Activated CD8-positive, alpha-beta memory T cell treated with anti-CD3 and anti-CD28 coated beads, Interleukin-2, amount 10 ng/mL, durations not matched to agents 7 days and 5 days (primary cell): ENCODE data around the gene MBTPS2. TPM values are rescaled to one million over a fixed set of nuclear protein-coding genes. Genes with fewer than 3 reads are reported as not detected.
"Not testable (repeated sequence)": the region's sequence is repeated elsewhere in the genome, so short reads cannot be mapped to it uniquely, and the experiment has no call there.

ENCODE experiments used
- ATAC-seq: fragments of 150-1000 bp; cut with Tn5 transposase; one replicate; pipeline ENCODE4 v1.10.0; 2021; ENCODE audit warnings: moderate library complexity
- CTCF ChIA-PET: fragments of 350-600 bp; sonication (Branson Sonifier 250); formaldehyde crosslinking; loops from one replicate; lab custom pipeline; 2021; ENCODE audit warnings: antibody characterized with exemption; lab: Charles Lee
- DNase-seq: peaks from one replicate; pipeline ENCODE4 v3.0.0-alpha.2; 2020
- H3K27ac Mint-ChIP-seq: one replicate; pipeline ENCODE4 v1.8.0; 2021; ENCODE audit warnings: mild to moderate bottlenecking, mixed read lengths
- H3K27me3 Mint-ChIP-seq: one replicate; pipeline ENCODE4 v1.8.0; 2021; ENCODE audit warnings: mixed read lengths
- H3K36me3 Mint-ChIP-seq: one replicate; pipeline ENCODE4 v1.8.0; 2021; ENCODE audit warnings: mild to moderate bottlenecking, mixed read lengths
- H3K4me1 Mint-ChIP-seq: one replicate; pipeline ENCODE4 v1.8.0; 2021; ENCODE audit warnings: mixed read lengths
- H3K4me3 Mint-ChIP-seq: one replicate; pipeline ENCODE4 v1.8.0; 2021; ENCODE audit warnings: mild to moderate bottlenecking, moderate library complexity, mixed read lengths
- H3K9me3 Mint-ChIP-seq: one replicate; pipeline ENCODE4 v1.8.0; 2022; ENCODE audit warnings: low read depth, mixed read lengths
- total RNA-seq, 2 experiments: library from RNA; stranded (reverse); gene quantifications; one replicate each; pipeline ENCODE4 v1.2.3, GENCODE V29; 2021

Gene MBTPS2
- total RNA-seq = 1 to 10 TPM; 6.0 to 8.9 TPM

DNA sequence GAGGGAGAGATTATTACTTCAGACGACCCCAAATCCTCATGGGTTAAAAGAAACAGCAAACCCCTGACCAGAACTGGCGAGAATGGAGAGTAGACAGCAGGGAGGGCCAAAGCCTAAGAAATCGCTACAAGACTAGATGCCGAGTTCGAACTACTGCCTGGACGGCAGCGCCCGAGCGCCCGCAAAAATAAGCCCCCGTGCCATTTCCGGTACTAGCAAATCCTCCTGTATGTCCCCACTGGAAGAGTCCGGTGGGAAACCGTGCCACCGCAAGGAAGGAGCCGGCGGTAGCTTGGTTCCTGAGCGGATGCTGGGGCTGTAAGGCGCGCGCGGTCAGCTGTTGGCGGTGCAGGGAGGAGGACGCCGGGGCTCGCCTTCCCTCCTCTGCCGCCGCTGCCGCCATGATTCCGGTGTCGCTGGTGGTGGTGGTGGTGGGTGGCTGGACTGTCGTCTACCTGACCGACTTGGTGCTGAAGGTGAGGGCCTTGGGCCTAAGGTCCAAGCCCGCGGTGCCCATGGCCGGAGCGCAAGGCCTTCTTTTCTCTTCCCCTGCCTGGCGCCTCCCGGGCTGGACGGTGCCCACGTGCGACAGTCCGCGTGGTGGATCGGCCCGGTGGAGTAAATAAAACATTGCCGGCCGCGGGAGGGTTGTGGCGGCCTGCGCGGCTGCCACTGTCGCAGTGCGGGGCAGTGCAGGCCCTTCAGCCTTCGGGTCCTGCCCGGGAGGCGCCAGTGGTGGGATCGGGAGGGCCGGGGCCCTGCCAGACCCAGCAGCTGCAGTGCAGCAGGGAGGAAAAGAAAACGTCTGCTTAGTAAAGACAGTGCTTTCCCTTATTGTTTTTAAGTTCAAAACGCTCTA lies at the start of gene MBTPS2:
TSS of gene MBTPS2 (plus strand) at position 284 of the 859 bp plus-strand sequence. CDS start at position 402, 118 bp downstream.
- Mint-ChIP-seq H3K27me3 (no peaks in the 10 kb centered on the region), H3K4me3 (peak within 1 kb of the TSS; percentile 89), H3K4me1 (peaks cover 6% of the 10 kb centered on the region), H3K36me3 (peaks cover 5% of the 10 kb centered on the region), H3K9me3 (no peaks in the 10 kb centered on the region), H3K27ac (peak within 1 kb of the TSS; percentile 87)
- CTCF ChIA-PET = interaction anchor here (0.9 to 1.9 kb wide), 3 partner anchors 141 to 242 kb away, joined by 3 to 6 read pairs (median 3); no protein-coding TSS in a partner anchor
- peak; percentile 88 for DNase-seq
- ATAC-seq = peak; percentile 94

DNA sequence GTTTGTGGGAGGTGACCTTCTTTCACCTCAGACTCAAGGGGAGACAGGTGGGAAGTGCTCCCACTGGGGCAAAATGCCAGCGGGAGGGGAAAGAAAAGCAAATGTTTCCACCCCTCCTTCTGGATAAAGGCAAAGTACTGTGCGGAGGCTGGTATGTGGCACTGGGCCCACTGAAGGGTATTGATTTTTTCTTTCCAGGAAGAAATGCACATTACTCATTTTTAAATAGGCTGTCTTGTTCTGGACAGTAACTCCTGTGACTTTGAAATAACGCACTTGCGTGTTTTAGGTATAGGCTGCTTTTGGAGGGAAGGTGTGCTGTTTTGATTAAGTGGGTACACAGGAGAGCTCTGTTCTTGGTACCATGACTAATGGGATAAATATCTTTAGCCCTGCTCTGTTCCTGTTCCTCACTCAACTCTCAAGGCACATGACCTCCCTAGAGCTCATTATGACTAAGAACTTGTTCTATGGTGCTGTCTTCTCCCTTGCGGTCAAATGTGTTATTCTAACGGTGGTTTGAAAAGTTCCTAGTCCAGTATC lies 40.7 kb upstream of the MBTPS2 start:
- Mint-ChIP-seq H3K4me1 (no peaks in the 10 kb centered on the region), H3K9me3 (no peaks in the 10 kb centered on the region), H3K4me3 (no peak overlapping the region), H3K36me3 (no peaks in the 10 kb centered on the region), H3K27me3 (no peaks in the 10 kb centered on the region), H3K27ac (no peak overlapping the region)
- no peak for DNase-seq
- ATAC-seq = no peak
- CTCF ChIA-PET = no interaction called here

DNA sequence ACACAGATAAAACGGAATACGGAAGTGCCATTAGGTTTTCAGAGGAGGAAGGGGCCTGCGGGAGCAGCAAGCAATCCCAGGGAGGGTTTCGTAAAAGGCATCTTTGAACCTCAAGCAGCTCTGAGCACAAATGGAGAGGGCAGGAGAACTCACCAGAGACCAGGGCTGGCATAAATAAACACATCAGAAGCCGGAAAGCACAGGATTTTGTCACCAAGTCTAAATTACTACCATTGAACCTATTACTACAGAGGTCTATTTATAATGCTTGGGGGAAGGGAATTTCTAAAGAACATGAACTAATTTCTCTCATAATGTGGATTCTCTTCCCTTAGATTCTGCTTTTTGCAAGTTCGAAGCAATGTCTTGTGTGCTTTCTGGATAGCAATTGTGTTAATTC lies 39.6 kb upstream of the MBTPS2 start:
- DNase-seq = no peak
- CTCF ChIA-PET = no interaction called here
- Mint-ChIP-seq H3K4me1 (no peaks in the 10 kb centered on the region), H3K27ac (no peak overlapping the region), H3K9me3 (no peaks in the 10 kb centered on the region), H3K36me3 (no peaks in the 10 kb centered on the region), H3K4me3 (no peak overlapping the region), H3K27me3 (no peaks in the 10 kb centered on the region)
- ATAC-seq = no peak

DNA sequence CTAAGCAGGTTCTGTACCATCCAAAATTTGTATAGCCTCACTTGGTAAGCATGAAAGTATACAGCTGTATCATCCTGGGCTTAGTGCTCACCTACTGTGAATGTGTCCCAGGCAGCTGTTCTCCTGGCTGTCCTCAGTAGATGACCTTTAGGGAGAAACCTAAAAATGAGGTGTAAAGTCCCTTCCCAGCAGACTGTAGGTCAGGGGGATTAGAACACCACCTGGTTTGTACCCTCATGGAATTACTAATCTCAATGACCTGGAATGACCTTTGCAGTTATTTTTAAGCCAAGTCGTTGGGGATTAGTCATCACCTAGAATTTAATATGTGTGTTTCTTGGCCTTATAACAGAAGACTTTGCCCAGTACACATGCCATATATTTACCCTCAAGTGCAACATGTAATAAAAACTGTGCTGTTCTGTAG lies 39.1 kb upstream of the MBTPS2 start:
- Mint-ChIP-seq H3K27me3 (no peaks in the 10 kb centered on the region), H3K36me3 (no peaks in the 10 kb centered on the region), H3K27ac (no peak overlapping the region), H3K4me1 (no peaks in the 10 kb centered on the region), H3K4me3 (no peak overlapping the region), H3K9me3 (no peaks in the 10 kb centered on the region)
- no peak for ATAC-seq
- DNase-seq = no peak
- CTCF ChIA-PET = no interaction called here

DNA sequence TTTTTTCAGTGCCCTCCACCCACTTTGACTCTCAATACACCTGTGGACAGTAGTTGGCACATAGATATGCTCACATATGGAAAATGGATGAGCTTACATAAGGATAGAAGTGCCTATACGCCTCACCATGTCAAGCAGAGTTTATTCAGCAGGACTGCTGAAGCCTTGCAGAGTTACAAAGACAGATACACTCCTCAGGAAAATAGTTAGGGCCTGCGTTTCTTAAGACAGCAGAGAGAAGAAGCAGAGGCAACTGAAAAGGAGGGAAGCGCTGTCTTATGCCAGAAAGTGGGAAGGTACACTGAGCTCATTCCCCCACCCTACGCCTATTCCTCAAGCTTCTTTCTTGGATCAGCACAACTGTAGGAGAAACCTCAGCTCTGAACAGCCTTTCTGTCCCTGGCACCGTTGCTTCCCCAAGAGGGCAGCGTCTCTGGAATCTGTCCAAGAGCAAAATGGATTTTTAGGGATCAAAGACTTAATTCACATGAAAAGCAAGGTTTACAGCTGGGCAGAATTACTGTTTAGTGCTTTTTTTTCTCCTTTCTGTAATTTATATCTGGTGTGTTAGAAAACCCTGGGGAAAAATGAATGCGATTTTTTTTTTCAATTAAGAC lies 37.3 kb upstream of the MBTPS2 start:
- no peak overlapping the region for H3K27ac Mint-ChIP-seq
- no peaks in the 10 kb centered on the region for H3K4me1 Mint-ChIP-seq
- no peaks in the 10 kb centered on the region for H3K9me3 Mint-ChIP-seq
- no peaks in the 10 kb centered on the region for H3K36me3 Mint-ChIP-seq
- no peak overlapping the region for H3K4me3 Mint-ChIP-seq
- DNase-seq (no peak), ATAC-seq (no peak)
- CTCF ChIA-PET = no interaction called here
- no peaks in the 10 kb centered on the region for H3K27me3 Mint-ChIP-seq

DNA sequence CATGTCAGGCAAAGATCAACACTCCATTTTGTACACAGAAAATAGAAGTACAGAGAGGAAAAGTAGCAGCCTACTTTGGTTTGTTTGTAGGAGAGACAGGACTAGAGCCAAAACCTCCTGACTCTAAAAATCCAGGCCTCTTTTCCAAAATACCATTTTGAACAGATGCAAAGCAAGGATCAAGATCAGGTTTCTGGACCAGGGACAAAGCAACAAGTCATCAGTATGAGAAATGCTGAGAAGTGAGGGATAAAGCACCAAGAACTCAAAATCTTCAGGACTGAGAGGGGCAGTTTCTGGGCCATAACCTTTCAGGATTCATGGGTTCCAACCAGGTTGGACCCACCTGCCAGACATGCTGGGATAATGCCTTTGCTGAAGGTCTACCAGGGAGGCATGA lies 36.6 kb upstream of the MBTPS2 start:
- Mint-ChIP-seq H3K27ac (no peak overlapping the region), H3K9me3 (no peaks in the 10 kb centered on the region), H3K4me1 (no peaks in the 10 kb centered on the region), H3K4me3 (no peak overlapping the region), H3K36me3 (no peaks in the 10 kb centered on the region), H3K27me3 (no peaks in the 10 kb centered on the region)
- CTCF ChIA-PET = no interaction called here
- ATAC-seq (no peak), DNase-seq (no peak)

DNA sequence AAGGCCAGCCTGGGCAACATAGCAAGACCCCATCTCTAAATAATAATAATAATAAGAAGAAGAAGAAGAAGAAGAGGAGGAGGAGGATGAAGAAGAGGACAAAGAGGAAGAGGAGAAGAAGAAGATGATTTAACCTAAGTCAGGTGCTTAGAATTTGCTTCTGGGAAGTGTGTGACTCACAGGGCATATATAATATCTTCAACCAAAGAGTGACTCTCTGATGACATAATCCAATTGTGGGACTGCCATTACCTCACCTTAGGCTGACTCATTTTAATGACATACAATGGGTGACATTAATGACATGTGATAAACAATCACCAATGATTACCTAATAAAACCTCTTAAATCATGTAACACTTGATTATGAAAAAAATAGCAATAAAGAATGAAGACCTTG lies 32.7 kb upstream of the MBTPS2 start:
- Mint-ChIP-seq H3K27me3 (no peaks in the 10 kb centered on the region), H3K4me3 (no peak overlapping the region), H3K9me3 (no peaks in the 10 kb centered on the region), H3K4me1 (no peaks in the 10 kb centered on the region), H3K27ac (no peak overlapping the region), H3K36me3 (no peaks in the 10 kb centered on the region)
- no peak for ATAC-seq
- CTCF ChIA-PET = no interaction called here
- DNase-seq = no peak

DNA sequence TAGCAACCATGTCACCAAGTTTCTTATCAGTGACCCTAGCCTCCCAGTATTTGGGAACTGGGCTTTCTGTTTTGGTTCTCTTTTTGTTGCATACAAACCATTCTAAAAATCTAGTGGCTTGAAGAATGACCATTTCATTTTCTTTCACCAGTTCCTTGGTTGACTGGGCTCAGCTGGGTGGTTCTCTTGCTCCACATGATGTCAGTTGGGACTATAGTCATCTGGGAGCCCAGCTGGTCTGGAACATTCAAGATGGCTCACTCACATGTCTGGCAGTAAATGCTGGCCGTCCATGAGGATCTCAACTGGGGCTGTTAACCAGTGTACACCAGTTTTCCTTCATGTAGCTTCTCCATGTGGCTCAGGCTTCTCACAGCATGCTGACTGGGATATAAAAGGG lies 27.6 kb upstream of the MBTPS2 start:
- H3K9me3 Mint-ChIP-seq = no peaks in the 10 kb centered on the region
- H3K27ac Mint-ChIP-seq = no peak overlapping the region
- ATAC-seq = no peak
- CTCF ChIA-PET = no interaction called here
- H3K36me3 Mint-ChIP-seq = no peaks in the 10 kb centered on the region
- H3K4me1 Mint-ChIP-seq = no peaks in the 10 kb centered on the region
- DNase-seq = no peak
- no peaks in the 10 kb centered on the region for H3K27me3 Mint-ChIP-seq
- no peak overlapping the region for H3K4me3 Mint-ChIP-seq

DNA sequence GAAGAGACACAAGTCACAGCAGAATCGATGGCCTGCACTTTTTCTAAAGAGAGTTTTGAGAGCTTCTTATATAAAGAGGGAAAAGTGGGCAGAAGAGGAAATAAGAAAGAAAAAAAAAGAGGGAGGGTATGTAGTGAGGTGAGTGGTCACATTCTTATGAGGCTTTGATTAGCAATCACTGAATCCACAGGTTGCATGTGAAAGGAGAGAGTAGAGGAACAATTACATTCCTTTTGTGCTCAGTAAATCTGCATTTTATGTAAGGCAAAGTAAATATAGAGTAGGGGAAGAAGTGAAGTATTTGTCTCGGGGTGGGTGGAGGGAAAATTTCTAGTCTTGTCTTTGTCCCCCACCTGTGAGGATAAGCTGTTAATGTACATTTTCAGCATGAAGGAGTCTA lies 26.8 kb upstream of the MBTPS2 start:
- no peaks in the 10 kb centered on the region for H3K36me3 Mint-ChIP-seq
- H3K27me3 Mint-ChIP-seq = no peaks in the 10 kb centered on the region
- ATAC-seq (no peak), DNase-seq (no peak)
- H3K4me1 Mint-ChIP-seq = no peaks in the 10 kb centered on the region
- CTCF ChIA-PET = no interaction called here
- no peaks in the 10 kb centered on the region for H3K9me3 Mint-ChIP-seq
- no peak overlapping the region for H3K4me3 Mint-ChIP-seq
- no peak overlapping the region for H3K27ac Mint-ChIP-seq

DNA sequence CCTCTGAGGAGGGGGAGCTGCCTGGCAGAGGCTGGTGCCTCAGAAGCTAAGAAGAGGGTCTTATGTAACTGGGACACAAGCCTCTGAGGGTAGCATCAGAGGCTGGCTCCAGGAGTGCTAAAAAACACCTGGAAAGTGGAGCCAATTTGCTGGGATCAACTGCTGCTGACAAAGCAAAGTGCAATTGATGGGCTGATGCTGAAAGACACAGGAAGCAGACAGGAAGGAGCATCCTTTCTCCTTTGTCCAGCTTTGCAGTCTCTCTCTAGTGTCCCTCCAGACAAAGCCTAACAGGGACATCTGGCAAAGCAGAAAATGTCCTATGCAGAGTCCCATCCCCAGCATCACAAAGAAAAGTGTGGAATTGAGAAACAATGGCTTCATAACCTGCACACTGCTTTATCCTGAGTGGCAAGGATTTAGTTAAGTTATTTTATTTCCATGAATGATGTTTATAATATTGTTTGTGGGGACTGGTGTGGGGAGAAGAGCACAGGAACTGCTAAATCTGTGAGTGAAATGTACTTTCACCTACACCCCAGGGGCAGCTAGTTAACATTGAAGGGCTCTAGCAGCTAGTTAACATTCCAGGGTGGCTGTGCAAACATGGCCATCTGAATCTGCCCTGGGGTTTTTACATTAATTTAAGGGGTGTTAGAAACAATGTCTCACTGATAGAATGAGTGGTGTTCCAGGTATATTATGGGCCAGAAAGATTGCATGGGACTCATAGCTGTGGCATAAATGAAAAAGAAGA lies 25.6 kb upstream of the MBTPS2 start:
- Mint-ChIP-seq H3K4me1 (no peaks in the 10 kb centered on the region), H3K27me3 (no peaks in the 10 kb centered on the region), H3K4me3 (no peak overlapping the region), H3K27ac (no peak overlapping the region), H3K36me3 (no peaks in the 10 kb centered on the region), H3K9me3 (no peaks in the 10 kb centered on the region)
- CTCF ChIA-PET = no interaction called here
- DNase-seq = no peak
- no peak for ATAC-seq

DNA sequence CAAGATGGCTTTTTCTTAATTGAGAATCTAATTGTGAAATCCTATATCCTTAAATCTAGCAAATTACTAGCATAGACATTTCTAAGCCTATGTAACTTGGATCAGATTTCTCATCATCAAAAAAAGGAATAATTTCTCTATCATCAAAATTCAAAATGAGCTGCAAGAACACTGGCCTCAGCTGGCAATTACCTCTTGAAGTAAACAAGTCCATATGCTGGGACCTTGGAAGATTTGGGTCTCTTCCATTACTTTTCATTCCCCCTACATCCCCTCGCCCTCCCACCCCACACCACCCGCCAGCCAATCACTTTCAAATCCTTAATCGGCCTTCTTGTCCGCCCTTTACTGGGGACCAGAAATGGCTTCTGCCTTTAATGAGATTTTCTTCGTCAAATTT lies 23.3 kb upstream of the MBTPS2 start:
- no peaks in the 10 kb centered on the region for H3K9me3 Mint-ChIP-seq
- H3K27ac Mint-ChIP-seq = no peak overlapping the region
- no peak for DNase-seq
- no peaks in the 10 kb centered on the region for H3K27me3 Mint-ChIP-seq
- CTCF ChIA-PET = no interaction called here
- no peak for ATAC-seq
- no peaks in the 10 kb centered on the region for H3K4me1 Mint-ChIP-seq
- no peak overlapping the region for H3K4me3 Mint-ChIP-seq
- no peaks in the 10 kb centered on the region for H3K36me3 Mint-ChIP-seq

DNA sequence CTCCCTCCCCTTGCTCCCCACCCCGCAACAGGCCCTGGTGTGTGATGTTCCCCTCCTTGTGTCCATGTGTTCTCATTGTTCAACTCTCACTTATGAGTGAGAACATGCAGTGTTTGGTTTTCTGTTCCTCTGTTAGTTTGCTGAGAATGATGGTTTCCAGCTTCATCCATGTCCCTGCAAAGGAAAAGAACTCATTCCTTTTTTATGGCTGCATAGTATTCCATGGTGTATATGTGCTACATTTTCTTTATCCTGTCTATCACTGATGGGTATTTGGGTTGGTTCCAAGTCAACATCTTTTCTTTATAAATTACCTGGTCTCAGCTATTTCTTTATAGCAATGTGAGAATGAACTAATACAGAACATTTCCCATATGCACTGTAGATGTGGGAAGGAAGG lies 19.2 kb upstream of the MBTPS2 start:
- H3K9me3 Mint-ChIP-seq, H3K27ac Mint-ChIP-seq, H3K4me1 Mint-ChIP-seq, H3K27me3 Mint-ChIP-seq, H3K4me3 Mint-ChIP-seq, CTCF ChIA-PET, H3K36me3 Mint-ChIP-seq, DNase-seq, ATAC-seq: not testable (repeated sequence)

DNA sequence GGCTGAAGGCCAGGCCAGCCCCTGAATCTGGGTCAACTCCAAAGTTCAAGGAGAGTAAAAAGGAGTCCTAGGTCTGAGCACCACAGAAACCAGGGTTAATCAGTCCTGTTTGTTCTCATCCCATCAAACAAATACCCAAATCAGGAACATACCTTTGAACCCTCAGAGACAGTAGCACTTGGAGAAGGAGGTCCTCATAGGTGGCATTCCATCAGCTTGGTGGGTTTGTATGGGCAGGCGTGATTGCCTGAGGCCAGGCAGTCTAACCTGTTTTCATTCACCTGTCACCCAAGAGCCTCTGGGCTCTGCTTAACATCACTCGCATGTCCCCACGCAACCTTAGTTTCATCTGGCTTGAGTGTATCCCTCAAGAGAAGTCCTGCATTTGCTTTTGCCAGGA lies 17.5 kb upstream of the MBTPS2 start:
- Mint-ChIP-seq H3K27ac (no peak overlapping the region), H3K36me3 (no peaks in the 10 kb centered on the region), H3K4me1 (no peaks in the 10 kb centered on the region), H3K9me3 (no peaks in the 10 kb centered on the region), H3K4me3 (no peak overlapping the region), H3K27me3 (no peaks in the 10 kb centered on the region)
- ATAC-seq (no peak), DNase-seq (no peak)
- CTCF ChIA-PET = interaction anchor here (1.0 kb wide), 1 partner anchor 11 kb away, joined by 3 read pairs; no protein-coding TSS in a partner anchor
